HL-60 (cell line): ENCODE results near the gene SCIN.
A peak's percentile ranks its signal among the peaks of the same experiment; 100 is the strongest.

Experiments
- POLR2AphosphoS5 ChIP-seq: IDR thresholded peaks from 2 replicates; pipeline ENCODE4 v1.6.1; 2012; ENCODE audit warnings: low read depth
- TF ChIP-seq, protein P1 (sequence below): IDR thresholded peaks from one replicate; pipeline ENCODE4 v1.5.1; 2011; ENCODE audit warnings: low read length, control low read depth, inconsistent platforms; ENCODE audit not compliant: insufficient read depth

- TF ChIP-seq, protein P1, sequence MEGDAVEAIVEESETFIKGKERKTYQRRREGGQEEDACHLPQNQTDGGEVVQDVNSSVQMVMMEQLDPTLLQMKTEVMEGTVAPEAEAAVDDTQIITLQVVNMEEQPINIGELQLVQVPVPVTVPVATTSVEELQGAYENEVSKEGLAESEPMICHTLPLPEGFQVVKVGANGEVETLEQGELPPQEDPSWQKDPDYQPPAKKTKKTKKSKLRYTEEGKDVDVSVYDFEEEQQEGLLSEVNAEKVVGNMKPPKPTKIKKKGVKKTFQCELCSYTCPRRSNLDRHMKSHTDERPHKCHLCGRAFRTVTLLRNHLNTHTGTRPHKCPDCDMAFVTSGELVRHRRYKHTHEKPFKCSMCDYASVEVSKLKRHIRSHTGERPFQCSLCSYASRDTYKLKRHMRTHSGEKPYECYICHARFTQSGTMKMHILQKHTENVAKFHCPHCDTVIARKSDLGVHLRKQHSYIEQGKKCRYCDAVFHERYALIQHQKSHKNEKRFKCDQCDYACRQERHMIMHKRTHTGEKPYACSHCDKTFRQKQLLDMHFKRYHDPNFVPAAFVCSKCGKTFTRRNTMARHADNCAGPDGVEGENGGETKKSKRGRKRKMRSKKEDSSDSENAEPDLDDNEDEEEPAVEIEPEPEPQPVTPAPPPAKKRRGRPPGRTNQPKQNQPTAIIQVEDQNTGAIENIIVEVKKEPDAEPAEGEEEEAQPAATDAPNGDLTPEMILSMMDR: peak; percentile 3
- no peak for TF ChIP-seq POLR2AphosphoS5
Observed at GRCh38 chr7:12685550-12685949, 115.0 kb downstream of the SCIN start.
